ENCODE results near the gene NOP9.

The NOP9 gene

DNA sequence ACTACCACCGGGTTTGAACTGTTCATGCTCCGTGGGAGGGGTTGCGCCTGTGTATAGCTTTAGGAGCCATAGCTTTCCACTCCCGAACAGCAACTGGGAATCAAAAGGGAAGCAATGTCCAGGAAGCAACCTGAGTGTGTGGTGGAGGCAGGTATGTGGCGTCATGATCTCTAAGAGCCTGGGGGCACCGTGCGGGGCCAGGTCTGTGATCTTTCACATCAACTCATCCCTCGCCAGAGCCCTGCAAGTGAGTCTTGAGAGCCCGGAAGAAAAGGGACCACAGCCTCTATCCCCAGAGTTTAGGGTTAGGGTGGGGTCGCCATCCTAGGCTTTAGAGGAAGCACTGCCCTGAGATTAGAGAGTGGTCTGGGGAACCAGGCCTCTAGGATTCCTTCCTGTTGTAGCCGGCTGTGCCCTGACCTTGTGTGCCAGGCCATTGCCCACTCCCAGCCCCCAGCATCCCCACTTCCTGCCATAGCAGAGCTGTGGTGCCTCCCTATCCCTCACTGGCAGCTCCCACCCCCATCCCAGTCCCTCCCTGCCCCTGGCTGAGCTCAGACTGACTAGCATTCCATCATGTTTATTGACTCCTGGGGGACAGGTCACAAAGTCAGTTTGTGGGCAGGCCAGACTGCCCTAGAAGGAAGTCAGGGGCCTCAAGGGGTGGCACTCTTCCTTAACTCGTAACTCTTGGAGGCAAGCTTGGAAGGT is 36.0 kb downstream of the NOP9 start:
- no peak overlapping the region for H3K4me3 ChIP-seq (ENCODE audit: low read depth, low read length)
- no peak for DNase-seq (ENCODE audit: low read depth)
- TF ChIP-seq, protein P1, sequence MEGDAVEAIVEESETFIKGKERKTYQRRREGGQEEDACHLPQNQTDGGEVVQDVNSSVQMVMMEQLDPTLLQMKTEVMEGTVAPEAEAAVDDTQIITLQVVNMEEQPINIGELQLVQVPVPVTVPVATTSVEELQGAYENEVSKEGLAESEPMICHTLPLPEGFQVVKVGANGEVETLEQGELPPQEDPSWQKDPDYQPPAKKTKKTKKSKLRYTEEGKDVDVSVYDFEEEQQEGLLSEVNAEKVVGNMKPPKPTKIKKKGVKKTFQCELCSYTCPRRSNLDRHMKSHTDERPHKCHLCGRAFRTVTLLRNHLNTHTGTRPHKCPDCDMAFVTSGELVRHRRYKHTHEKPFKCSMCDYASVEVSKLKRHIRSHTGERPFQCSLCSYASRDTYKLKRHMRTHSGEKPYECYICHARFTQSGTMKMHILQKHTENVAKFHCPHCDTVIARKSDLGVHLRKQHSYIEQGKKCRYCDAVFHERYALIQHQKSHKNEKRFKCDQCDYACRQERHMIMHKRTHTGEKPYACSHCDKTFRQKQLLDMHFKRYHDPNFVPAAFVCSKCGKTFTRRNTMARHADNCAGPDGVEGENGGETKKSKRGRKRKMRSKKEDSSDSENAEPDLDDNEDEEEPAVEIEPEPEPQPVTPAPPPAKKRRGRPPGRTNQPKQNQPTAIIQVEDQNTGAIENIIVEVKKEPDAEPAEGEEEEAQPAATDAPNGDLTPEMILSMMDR (IDR thresholded peaks at IDR 0.05; ENCODE audit: control insufficient read depth, extremely low read depth, insufficient read depth), result no peak

DNA sequence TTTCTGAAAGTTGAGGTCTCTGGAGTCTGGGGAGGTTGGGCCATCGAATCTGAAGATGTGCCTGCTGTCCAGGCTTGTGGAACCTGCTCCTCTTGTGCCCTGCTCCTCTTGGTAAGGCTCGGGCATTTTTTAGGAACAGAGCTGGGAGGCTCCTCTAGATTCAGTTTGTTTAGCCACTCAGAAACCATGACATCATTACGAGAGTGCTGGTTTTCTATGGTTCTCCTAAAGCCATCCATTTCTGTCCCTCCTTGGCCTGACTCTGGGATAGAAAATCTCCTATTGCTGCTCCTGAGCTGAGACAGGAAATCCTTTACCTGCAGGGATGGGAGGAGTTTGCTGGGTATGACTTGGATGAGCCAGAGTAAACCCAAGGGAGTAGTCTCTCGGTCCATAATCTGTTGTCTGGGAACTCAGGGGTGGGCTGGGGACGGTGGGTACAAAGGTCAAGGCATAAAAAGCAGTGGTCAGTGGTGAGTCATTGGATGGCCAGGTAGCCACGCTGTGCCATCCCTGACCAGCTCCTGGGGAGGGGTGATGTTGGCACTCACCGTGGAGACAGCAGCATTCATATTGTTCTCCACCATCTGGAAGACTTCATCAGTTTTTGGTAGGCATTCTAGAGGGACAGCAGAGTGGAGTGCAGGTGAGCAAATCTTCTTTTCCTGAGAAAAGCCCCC is 37.6 kb downstream of the NOP9 start:
- TF ChIP-seq, protein P1 (IDR thresholded peaks at IDR 0.05; ENCODE audit: control insufficient read depth, extremely low read depth, insufficient read depth), result no peak
- no peak overlapping the region for H3K4me3 ChIP-seq (ENCODE audit: low read depth, low read length)
- no peak for DNase-seq (ENCODE audit: low read depth)

DNA sequence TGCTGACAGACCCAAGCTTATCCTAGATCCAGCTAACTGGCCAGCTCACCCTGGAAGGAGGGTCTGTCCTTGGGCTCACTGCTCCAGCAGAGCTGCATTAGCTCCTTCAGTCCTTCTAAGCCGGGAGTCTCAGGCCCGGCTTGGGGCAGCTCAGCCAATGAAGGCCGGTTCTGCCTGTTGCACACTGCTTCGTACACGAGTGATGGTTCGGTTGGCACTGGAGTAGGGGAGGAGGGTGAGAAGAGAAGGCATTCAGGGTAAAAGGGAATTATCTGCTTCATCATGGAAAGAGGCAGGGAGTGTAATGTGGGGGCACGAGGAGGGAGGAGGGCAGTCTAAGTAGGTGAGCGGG is 38.1 kb downstream of the NOP9 start:
- TF ChIP-seq, protein P1 (IDR thresholded peaks at IDR 0.05; ENCODE audit: control insufficient read depth, extremely low read depth, insufficient read depth), result no peak
- H3K4me3 ChIP-seq (ENCODE audit: low read depth, low read length), result no peak overlapping the region
- no peak for DNase-seq (ENCODE audit: low read depth)

DNA sequence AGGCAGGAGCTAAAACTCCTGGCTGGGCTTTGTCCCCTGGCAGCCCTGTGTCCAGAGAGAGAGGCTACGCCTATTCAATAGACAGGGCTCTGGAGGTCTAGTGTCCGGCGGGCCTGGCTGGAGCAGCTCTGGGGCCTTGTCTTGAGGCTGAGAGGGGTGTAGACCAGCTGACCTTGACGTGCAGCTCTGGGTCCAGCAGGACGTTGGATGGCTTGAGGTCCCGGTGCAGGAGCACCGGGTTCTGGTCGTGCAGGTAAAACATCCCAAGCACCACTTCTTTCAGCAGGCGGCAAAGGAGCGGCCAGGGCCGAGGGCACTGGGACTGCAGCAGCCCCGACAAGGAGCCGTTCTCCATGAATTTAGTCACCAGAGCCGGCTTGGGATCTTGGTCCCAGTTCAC is 39.2 kb downstream of the NOP9 start:
- DNase-seq (ENCODE audit: low read depth), result no peak
- TF ChIP-seq, protein P1 (IDR thresholded peaks at IDR 0.05; ENCODE audit: control insufficient read depth, extremely low read depth, insufficient read depth), result no peak
- H3K4me3 ChIP-seq (ENCODE audit: low read depth, low read length), result no peak overlapping the region

DNA sequence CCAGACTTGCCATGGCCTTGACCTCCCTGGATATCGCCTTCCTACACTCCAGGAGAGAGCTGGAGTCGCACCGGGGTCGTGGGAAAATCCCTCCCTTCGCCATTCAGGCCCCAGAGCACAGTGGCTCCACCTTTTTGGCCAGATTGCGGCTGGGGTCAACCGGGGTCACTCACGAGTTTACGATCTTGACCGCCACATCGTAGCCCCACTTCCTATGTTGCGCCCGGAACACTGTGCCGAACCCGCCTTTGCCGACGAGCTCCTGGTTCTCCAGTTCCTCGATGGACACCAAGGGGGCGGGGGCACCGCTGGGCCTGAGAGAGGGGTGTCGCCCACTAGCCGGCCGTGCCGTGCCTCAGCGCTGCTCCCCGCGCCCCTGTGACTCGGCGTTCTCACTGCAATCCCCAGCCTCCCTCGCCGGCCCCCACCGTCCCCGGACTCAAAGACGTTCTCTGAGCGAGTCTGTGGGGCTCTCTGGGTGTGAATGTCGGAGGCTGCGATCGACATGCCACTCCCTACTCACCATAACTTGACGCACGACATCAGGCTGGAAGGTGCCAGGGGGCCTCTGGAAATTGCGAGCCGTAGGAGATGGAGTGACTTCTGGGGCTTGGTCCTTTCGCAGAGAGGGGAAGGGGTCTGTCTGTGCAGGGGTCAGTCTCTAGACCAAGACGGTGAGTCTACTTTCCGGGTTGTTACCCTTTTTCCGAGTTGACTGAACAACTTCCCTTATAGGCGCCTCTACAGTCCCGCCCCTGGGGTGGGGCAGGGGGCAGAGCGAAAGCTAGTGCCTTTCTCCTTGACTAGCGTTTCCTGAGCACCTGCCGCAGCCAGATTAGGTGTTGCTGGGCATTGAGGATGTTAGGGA is 39.9 kb downstream of the NOP9 start, which contains the start of gene RIPK3:
Gene RIPK3, minus strand, starts transcription at position 708 of the 868 bp plus-strand sequence. Its CDS starts 165 bp downstream, at position 543.
- DNase-seq (ENCODE audit: low read depth), result no peak
- TF ChIP-seq, protein P1 (IDR thresholded peaks at IDR 0.05; ENCODE audit: control insufficient read depth, extremely low read depth, insufficient read depth), result no peak
- H3K4me3 ChIP-seq (ENCODE audit: low read depth, low read length), result no peak within 1 kb of the TSS

DNA sequence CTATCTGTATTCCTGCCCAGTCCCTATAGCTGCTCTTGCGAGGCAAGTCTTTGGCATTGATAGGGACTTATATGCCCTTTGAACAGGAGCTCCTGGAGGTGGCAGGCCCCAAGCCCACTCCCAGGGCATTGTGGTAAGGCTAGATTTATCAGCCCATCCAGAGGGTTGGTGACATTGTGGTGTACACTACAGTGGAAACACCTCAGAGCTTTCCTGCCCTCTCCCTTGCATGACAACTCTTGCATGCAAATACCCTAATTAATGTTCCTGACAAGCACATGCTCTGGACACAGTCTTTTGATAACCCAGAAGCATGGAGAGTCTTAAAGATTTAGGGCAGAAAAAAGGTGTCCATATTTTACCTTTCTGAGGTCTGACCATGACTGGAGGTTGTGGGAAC is 41.0 kb downstream of the NOP9 start:
- TF ChIP-seq, protein P1 (IDR thresholded peaks at IDR 0.05; ENCODE audit: control insufficient read depth, extremely low read depth, insufficient read depth), result no peak
- no peak overlapping the region for H3K4me3 ChIP-seq (ENCODE audit: low read depth, low read length)
- DNase-seq (ENCODE audit: low read depth), result no peak
